GM13976 (cell line): ENCODE measurements around the gene U2AF1L4.

Experiments used
- DNase-seq: peaks from one replicate; pipeline ENCODE4 v3.0.0; 2012; ENCODE audit warnings: low spot score
- in situ Hi-C: fragments of 300-500 bp; cut with MboI; formaldehyde crosslinking; loops from one replicate; pipeline ENCODE4 v1.12.0; 2022; ENCODE audit warnings: low sequenced_read_pairs, mixed read lengths, inconsistent platforms; ENCODE audit not compliant: unreplicated experiment
- TF ChIP-seq, protein P1 (sequence below): IDR thresholded peaks from 2 replicates; pipeline ENCODE4 v1.5.1; 2012; ENCODE audit warnings: borderline replicate concordance, mild to moderate bottlenecking; ENCODE audit not compliant: insufficient read depth; ENCODE audit errors: extremely low read depth, missing control alignments, control extremely low read depth

Gene U2AF1L4

DNA sequence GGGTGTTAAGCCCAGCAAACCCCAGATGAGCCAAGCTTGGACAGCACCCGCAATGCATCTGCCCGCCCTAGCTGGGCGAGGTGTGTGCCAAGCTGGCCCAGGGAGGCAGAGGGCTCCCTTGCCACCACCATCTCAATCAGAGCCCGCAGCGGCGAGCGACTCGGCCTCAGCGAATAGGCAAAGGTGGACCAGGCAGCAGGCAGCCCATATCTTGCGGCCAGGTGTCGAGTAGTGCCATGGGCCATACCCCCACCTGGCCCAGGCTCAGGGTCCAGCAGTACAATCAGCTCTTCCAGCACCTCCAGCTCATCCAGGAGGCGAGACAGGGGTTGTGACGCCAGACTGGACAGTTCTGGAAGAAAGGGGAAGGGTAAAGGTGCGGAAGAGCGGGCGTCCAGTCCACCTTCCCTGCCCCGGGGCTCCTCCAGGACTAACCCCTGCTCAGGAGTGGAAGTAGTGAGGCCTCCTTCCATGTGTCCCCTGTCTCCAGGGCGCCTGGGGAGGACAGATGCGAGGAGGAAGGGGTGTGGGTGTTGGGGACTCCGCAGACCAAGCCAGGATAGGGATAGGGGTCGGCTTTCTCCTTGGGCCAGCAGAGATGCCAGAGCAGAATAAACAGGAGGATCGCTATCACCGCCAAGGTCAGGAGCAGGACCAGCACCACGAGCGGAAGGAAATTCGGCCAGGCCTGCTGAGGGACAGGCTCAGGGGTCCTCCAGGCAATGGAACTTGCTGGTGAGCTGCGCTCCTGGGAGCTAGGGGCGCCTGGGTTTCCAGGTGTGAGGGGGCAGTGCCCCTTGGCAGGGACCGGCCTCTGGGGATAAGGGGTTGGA, 5.7 kb downstream of the U2AF1L4 start:
- TF ChIP-seq, protein P1, sequence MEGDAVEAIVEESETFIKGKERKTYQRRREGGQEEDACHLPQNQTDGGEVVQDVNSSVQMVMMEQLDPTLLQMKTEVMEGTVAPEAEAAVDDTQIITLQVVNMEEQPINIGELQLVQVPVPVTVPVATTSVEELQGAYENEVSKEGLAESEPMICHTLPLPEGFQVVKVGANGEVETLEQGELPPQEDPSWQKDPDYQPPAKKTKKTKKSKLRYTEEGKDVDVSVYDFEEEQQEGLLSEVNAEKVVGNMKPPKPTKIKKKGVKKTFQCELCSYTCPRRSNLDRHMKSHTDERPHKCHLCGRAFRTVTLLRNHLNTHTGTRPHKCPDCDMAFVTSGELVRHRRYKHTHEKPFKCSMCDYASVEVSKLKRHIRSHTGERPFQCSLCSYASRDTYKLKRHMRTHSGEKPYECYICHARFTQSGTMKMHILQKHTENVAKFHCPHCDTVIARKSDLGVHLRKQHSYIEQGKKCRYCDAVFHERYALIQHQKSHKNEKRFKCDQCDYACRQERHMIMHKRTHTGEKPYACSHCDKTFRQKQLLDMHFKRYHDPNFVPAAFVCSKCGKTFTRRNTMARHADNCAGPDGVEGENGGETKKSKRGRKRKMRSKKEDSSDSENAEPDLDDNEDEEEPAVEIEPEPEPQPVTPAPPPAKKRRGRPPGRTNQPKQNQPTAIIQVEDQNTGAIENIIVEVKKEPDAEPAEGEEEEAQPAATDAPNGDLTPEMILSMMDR: no peak
- in situ Hi-C loops: no loop called here
- DNase-seq: no peak

DNA sequence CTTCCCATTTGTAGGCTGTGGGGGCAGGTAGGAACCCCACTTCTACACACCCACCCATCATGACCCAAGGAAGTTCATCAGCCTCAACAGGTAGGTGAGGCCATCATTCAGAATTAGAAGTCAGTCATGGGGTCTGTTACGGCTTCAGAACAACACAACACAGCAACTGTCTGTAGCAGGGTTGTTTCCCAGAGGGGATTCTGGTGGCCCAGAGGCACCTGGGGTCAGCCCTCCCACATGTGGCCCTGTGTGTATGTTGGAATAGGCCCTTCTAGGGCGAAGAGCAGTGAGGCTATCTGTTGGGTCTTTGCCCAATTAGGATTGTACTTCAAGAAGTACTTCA, 6.4 kb downstream of the U2AF1L4 start:
- TF ChIP-seq, protein P1: no peak
- in situ Hi-C loops: no loop called here
- no peak for DNase-seq

DNA sequence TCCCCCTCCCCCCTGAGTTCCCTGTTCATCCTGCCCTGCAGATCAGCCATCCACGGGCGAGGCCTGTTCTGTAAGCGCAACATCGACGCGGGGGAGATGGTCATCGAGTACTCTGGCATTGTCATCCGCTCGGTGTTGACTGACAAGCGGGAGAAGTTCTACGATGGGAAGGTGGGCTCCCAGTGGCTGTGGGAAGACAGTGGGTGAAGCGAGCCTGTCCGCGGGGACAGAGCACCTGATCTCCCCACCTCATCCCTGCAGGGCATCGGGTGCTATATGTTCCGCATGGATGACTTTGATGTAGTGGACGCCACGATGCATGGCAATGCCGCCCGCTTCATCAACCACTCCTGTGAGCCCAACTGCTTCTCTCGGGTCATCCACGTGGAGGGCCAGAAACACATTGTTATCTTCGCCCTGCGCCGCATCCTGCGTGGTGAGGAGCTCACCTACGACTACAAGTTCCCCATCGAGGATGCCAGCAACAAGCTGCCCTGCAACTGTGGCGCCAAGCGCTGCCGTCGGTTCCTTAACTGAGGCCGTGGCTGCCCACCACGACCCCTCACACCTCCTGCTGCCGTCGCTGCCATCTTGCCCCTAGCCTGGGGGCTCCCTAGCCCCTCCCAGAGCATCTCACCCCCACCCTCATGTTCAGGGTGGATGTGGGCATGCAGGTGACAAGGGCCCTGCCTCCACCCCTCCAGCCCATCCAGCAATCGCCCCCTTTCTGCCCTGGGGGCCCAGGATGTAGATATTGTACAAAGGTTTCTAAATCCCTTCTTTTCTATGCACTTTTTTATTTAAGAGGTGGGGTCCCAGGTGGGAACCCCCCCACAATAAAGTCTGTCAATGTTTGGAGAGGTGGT, 7.0 kb downstream of the U2AF1L4 start:
- no peak for DNase-seq
- in situ Hi-C loops: no loop called here
- TF ChIP-seq, protein P1: no peak

DNA sequence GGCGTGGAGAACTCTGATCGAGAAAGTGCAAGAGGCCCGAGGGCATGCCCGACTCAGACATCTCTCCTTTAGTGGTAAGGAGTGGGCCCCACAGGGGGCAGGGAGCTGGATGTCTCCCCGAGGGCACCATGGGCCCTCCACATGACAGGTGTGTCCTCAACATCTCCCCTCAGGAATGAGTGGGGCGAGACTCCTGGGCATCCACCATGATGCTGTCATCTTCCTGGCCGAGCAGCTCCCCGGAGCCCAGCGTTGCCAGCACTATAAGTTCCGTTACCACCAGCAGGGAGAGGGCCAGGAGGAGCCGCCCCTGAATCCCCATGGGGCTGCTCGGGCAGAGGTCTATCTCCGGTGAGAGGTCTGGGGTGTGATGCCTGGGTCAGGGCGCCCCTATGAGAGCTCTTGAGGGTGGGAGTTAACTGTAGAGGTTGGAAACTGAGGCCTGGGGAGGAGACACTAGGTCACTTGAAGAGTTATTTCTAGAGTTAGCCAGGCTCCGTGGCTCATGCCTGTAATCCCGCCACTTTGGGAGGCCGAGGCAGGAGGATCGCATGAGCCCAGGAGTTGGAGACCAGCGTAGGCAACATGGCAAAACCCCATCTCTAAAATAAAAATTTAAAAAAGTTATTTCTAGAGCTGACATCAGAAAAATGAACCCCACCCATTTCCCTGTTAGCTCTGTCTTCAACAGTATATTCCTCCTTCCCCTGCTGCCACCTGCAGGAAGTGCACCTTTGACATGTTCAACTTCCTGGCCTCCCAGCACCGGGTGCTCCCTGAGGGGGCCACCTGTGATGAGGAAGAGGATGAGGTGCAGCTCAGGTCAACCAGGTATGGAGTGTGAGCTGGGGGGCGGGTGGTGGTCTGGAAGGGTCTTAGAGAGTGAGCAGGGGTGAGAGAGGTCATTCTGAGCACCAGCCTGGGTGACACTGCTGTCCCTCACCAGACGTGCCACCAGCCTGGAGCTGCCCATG, 8.0 kb downstream of the U2AF1L4 start:
- in situ Hi-C loops: no loop called here
- no peak for DNase-seq
- TF ChIP-seq, protein P1: no peak

DNA sequence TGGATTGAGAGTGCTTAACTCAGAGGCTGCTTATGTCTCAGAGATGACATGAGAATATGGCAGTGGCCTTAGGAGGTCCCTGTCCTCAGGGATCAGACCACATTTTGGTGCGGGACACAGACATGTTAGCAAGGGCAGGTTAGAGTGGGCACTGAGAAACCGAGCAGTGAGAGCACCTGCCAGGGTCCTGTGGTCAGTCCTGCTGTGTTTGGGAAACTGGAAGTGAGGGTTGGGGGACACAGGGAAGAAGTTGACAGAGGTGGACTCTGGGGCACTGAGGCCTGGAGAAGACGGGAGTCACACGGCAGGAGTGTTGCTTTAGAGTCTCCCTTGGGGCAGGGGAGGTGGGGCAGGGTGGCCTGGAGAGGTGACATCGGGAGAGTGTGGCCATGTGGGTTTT, 10.3 kb downstream of the U2AF1L4 start:
- in situ Hi-C loops: no loop called here
- TF ChIP-seq, protein P1: no peak
- no peak for DNase-seq

DNA sequence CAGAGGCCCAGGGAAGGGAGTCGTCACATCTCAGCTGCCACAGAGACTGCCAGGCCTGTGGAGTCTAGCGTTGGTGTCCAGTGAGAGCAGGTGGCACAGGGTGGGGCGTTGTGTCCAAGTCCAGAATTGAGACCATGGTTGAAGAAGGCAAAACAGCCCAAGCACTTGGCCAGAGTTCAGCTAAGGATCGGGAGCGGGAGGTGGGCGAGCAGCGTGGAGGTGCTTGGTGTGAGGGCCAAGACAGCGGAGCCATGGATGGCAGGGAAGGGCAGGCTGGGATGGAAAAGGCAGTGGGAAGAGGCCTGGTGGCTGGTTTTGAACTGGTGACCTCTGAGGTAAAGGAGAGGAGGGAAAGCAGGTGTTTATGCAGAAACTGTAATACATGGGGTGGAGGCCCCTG, 10.9 kb downstream of the U2AF1L4 start:
- in situ Hi-C loops: no loop called here
- DNase-seq: no peak
- TF ChIP-seq, protein P1: no peak
